Liver (tissue), 2 donors: Measurements from ENCODE around the gene SLC2A8.

Experiments
- EGR1 ChIP-seq, 2 donors: IDR thresholded peaks; 2 replicates each; pipeline ENCODE4 v1.6.1; 2016 to 2018; ENCODE audit warnings: antibody characterized with exemption in 2 of 2, low read depth in 2 of 2
- MAX ChIP-seq: IDR thresholded peaks from 2 replicates; pipeline ENCODE4 v1.6.1; 2016; ENCODE audit warnings: antibody characterized with exemption
- donor health status: healthy.

GRCh38 chr9:127360250-127360649 is 36.7 kb upstream of the SLC2A8 start:
- TF ChIP-seq MAX (no peak), EGR1 (IDR thresholded peaks at IDR 0.05; ENCODE audit: low read depth in 2 of 2) (no peak)
